Caco-2 (cell line): ENCODE results near the gene MIEF2. TPM values are rescaled to one million over a fixed set of nuclear protein-coding genes. Genes with fewer than 3 reads are reported as not detected.
"Not testable (repeated sequence)": the region's sequence is repeated elsewhere in the genome, so short reads cannot be mapped to it uniquely, and the experiment has no call there.

Source experiments
- BruUV-seq: library from RNA; stranded (reverse); fragments of 400-500 nt; replicated peaks from 2 replicates; lab custom pipeline; 2021; lab: Mats Ljungman, UMichigan
- CTCF ChIA-PET: fragments of 300-600 bp; sonication (Branson Sonifier 250); formaldehyde crosslinking; loops from one replicate; lab custom pipeline; 2022; ENCODE audit warnings: antibody characterized with exemption; lab: Charles Lee
- POLR2A ChIA-PET: fragments of 300-600 bp; sonication (Branson Sonifier 250); formaldehyde crosslinking; loops from one replicate; lab custom pipeline; 2022; ENCODE audit warnings: antibody characterized with exemption; lab: Charles Lee
- DNase-seq, 2 experiments: peaks; one replicate each; pipeline versions ENCODE4 v3.0.0 to v3.0.0-alpha.2; 2020 to 2022
- H3K27me3 ChIP-seq: replicated peaks from 2 replicates; pipeline ENCODE4 v1.6.0; 2011; ENCODE audit warnings: low read length; ENCODE audit not compliant: control insufficient read depth, insufficient read depth
- H3K36me3 ChIP-seq: 2 replicates; pipeline ENCODE4 v1.5.1; 2011; ENCODE audit warnings: low read length; ENCODE audit not compliant: control insufficient read depth, insufficient read depth
- H3K4me1 ChIP-seq: fragments of 250-450 bp; sonication (Bioruptor Pico); 2 replicates; pipeline ENCODE4 v1.5.1; 2020; ENCODE audit warnings: mild to moderate bottlenecking
- H3K4me3 ChIP-seq: 2 replicates; pipeline ENCODE4 v1.5.1; 2011; ENCODE audit warnings: low read depth, mild to moderate bottlenecking, control low read depth, low read length
- H3K9me3 ChIP-seq: fragments of 250-450 bp; sonication (Bioruptor Pico); 2 replicates; pipeline ENCODE4 v1.5.1; 2020; ENCODE audit warnings: mild to moderate bottlenecking, moderate library complexity
- H3K27ac Mint-ChIP-seq: one replicate; pipeline ENCODE4 v1.8.0; 2022; ENCODE audit warnings: mixed read lengths; ENCODE audit not compliant: unreplicated experiment
- H3K27me3 Mint-ChIP-seq: one replicate; pipeline ENCODE4 v1.8.0; 2022; ENCODE audit warnings: mixed read lengths; ENCODE audit not compliant: insufficient read depth, unreplicated experiment
- H3K36me3 Mint-ChIP-seq: one replicate; pipeline ENCODE4 v1.8.0; 2022; ENCODE audit warnings: mild to moderate bottlenecking, mixed read lengths; ENCODE audit not compliant: insufficient read depth, unreplicated experiment
- H3K4me1 Mint-ChIP-seq: one replicate; pipeline ENCODE4 v1.8.0; 2022; ENCODE audit warnings: low read depth, mixed read lengths; ENCODE audit not compliant: unreplicated experiment
- H3K4me3 Mint-ChIP-seq: one replicate; pipeline ENCODE4 v1.8.0; 2022; ENCODE audit warnings: mild to moderate bottlenecking, moderate library complexity, mixed read lengths; ENCODE audit not compliant: unreplicated experiment
- H3K9me3 Mint-ChIP-seq: one replicate; pipeline ENCODE4 v1.8.0; 2022; ENCODE audit warnings: mixed read lengths; ENCODE audit not compliant: unreplicated experiment
- CTCF ChIP-seq, 2 experiments: fragments of 200-600 bp in 1 of 2; IDR thresholded peaks; 1 replicate in 1 of 2; 2 replicates in 1 of 2; pipeline versions ENCODE4 v1.5.1 to v1.8.0; 2011 to 2022; ENCODE audit warnings: antibody characterized with exemption in 1 of 2, control low read depth in 1 of 2, inconsistent platforms in 1 of 2, low read depth in 1 of 2, low read length in 1 of 2, mild to moderate bottlenecking in 1 of 2, moderate library complexity in 1 of 2; ENCODE audit not compliant: insufficient read depth in 1 of 2, severe bottlenecking in 1 of 2, unreplicated experiment in 1 of 2
- intact Hi-C: fragments of 100-400 bp; cut with micrococcal nuclease; formaldehyde crosslinking; loops from one replicate; pipeline ENCODE4 v1.10.0; 2022; ENCODE audit not compliant: unreplicated experiment
- total RNA-seq: library from RNA; stranded (reverse); gene quantifications from 2 replicates; pipeline ENCODE4 v1.2.3, GENCODE V29; 2022

MIEF2 gene
- total RNA-seq, 1 experiment from 2014 or later: 22.3 TPM

GRCh38 chr17:18285296-18285695 lies 24.8 kb downstream of the MIEF2 start:
- no peaks in the 10 kb centered on the region for H3K9me3 Mint-ChIP-seq
- H3K9me3 ChIP-seq: 0 out of 2 replicates have a peak, but pooled peaks cover 5% of the 10 kb centered on the region
- no peaks in the 10 kb centered on the region for H3K27me3 ChIP-seq
- no peak overlapping the region for H3K4me3 Mint-ChIP-seq
- POLR2A ChIA-PET: no interaction called here
- H3K4me3 ChIP-seq: no peak overlapping the region
- no peaks in the 10 kb centered on the region for H3K4me1 ChIP-seq
- DNase-seq: no peak
- H3K36me3 ChIP-seq: peaks cover 9% of the 10 kb centered on the region
- no TSS peak for BruUV-seq
- H3K4me1 Mint-ChIP-seq: no peaks in the 10 kb centered on the region
- TF ChIP-seq CTCF (IDR thresholded peaks at IDR 0.05; ENCODE audit: insufficient read depth in 1 of 2, low read depth in 1 of 2, low read length in 1 of 2, severe bottlenecking in 1 of 2, unreplicated experiment in 1 of 2): no peak
- no peaks in the 10 kb centered on the region for H3K27me3 Mint-ChIP-seq
- H3K27ac Mint-ChIP-seq: no peak overlapping the region
- intact Hi-C loops: no loop called here
- peaks cover 80% of the 10 kb centered on the region for H3K36me3 Mint-ChIP-seq
- CTCF ChIA-PET: no interaction called here

GRCh38 chr17:18291718-18292540 lies 31.5 kb downstream of the MIEF2 start:
- Mint-ChIP-seq H3K36me3 (peaks cover 93% of the 10 kb centered on the region), H3K9me3 (no peaks in the 10 kb centered on the region)

GRCh38 chr17:18298061-18298460 lies 37.6 kb downstream of the MIEF2 start:
- H3K4me1 Mint-ChIP-seq, H3K4me3 ChIP-seq, H3K4me3 Mint-ChIP-seq, H3K9me3 Mint-ChIP-seq, H3K9me3 ChIP-seq, H3K27me3 ChIP-seq, H3K4me1 ChIP-seq, POLR2A ChIA-PET, intact Hi-C loops, BruUV-seq, CTCF ChIA-PET, H3K36me3 ChIP-seq, DNase-seq, H3K27ac Mint-ChIP-seq, H3K27me3 Mint-ChIP-seq: not testable (repeated sequence)
- H3K36me3 Mint-ChIP-seq: peaks cover 85% of the 10 kb centered on the region

More at GRCh38 chr17:18291718-18292540, 31.5 kb downstream of the MIEF2 start:
- Mint-ChIP-seq H3K4me3 (no peak overlapping the region), H3K27me3 (no peaks in the 10 kb centered on the region), H3K4me1 (no peaks in the 10 kb centered on the region), H3K27ac (no peak overlapping the region)
- no TSS peak for BruUV-seq
- intact Hi-C loops: no loop called here
- DNase-seq: no peak
- Histone ChIP-seq H3K9me3 (0 out of 2 replicates have a peak, but pooled peaks cover 5% of the 10 kb centered on the region), H3K36me3 (peaks cover 4% of the 10 kb centered on the region; the same call in 1 of the 2 replicates), H3K27me3 (no peaks in the 10 kb centered on the region), H3K4me1 (no peaks in the 10 kb centered on the region), H3K4me3 (no peak overlapping the region)
- no peak for TF ChIP-seq CTCF (IDR thresholded peaks at IDR 0.05; ENCODE audit: insufficient read depth in 1 of 2, low read depth in 1 of 2, low read length in 1 of 2, severe bottlenecking in 1 of 2, unreplicated experiment in 1 of 2)
- CTCF ChIA-PET: no interaction called here
- POLR2A ChIA-PET: no interaction called here
